K562 (cell line): ENCODE data around the gene PHKB.

Source experiments
- CBFA2T3 ChIP-seq: fragments of 450-650 bp; IDR thresholded peaks from 2 replicates; pipeline ENCODE4 v1.6.1; 2017
- CREM ChIP-seq: IDR thresholded peaks from 2 replicates; pipeline ENCODE4 v1.6.1; 2014; ENCODE audit warnings: antibody characterized with exemption, low read depth
- FOXK2 ChIP-seq, 2 experiments: fragments of 450-650 bp; IDR thresholded peaks in 1 of 2; conservative IDR thresholded peaks in 1 of 2; 2 replicates each; pipeline ENCODE4 v1.6.1; 2016; ENCODE audit warnings: low read depth in 2 of 2, mild to moderate bottlenecking in 1 of 2
- RNF2 ChIP-seq: sonication (generic); IDR thresholded peaks from 2 replicates; pipeline ENCODE4 v1.6.1; 2016
- ZC3H4 ChIP-seq: sonication (generic); formaldehyde crosslinking; IDR thresholded peaks from 2 replicates; pipeline ENCODE4 v1.9.0; 2021; ENCODE audit warnings: missing genetic modification reagents, borderline replicate concordance
- ZEB2 ChIP-seq: fragments of 450-650 bp; IDR thresholded peaks from 2 replicates; pipeline ENCODE4 v1.6.1; 2016
- ZFP36 ChIP-seq: fragments of 150-350 bp; IDR thresholded peaks from 2 replicates; pipeline ENCODE4 v1.6.1; 2018; ENCODE audit warnings: low read length, low read depth; ENCODE audit not compliant: partially characterized antibody
- ZNF12 ChIP-seq: sonication (generic); formaldehyde crosslinking; IDR thresholded peaks from 2 replicates; pipeline ENCODE4 v1.4.0; 2020; ENCODE audit warnings: mild to moderate bottlenecking, missing genetic modification reagents

GRCh38 chr16:47728205-47728604, 267.1 kb downstream of the PHKB start:
- no peak for TF ChIP-seq CBFA2T3
- no peak for TF ChIP-seq ZC3H4 (CRISPR knock-in tag)
- TF ChIP-seq ZEB2: no peak
- TF ChIP-seq RNF2: no peak
- no peak for TF ChIP-seq ZNF12
- TF ChIP-seq CREM: no peak
- TF ChIP-seq ZFP36: no peak
- TF ChIP-seq FOXK2 (conservative IDR thresholded peaks at IDR 0.05 in 1 of 2, IDR thresholded peaks at IDR 0.05 in 1 of 2; ENCODE audit: low read depth in 2 of 2): no peak
